T47D (cell line): ENCODE results near the gene C1orf226.

Experiments
- DNase-seq, 2 experiments: peaks; one replicate each; pipeline versions ENCODE4 v3.0.0 to v3.0.0-alpha.2; 2011 to 2012; ENCODE audit warnings: low read depth in 1 of 2, low spot score in 1 of 2
- JUND ChIP-seq: IDR thresholded peaks from 2 replicates; pipeline ENCODE4 v1.6.1; 2012; ENCODE audit warnings: low read depth
- in situ Hi-C: cut with HindIII; loops from 2 replicates; pipeline ENCODE4 v1.10.0; 2016; ENCODE audit warnings: low sequenced_read_pairs, low pct_unique_long_range_greater_than_20kb

The C1orf226 gene

GRCh38 chr1:162390396-162391185 lies 9.1 kb downstream of the C1orf226 start:
- in situ Hi-C loops, result no loop called here
- DNase-seq, result no peak
- TF ChIP-seq JUND, result no peak

DNA sequence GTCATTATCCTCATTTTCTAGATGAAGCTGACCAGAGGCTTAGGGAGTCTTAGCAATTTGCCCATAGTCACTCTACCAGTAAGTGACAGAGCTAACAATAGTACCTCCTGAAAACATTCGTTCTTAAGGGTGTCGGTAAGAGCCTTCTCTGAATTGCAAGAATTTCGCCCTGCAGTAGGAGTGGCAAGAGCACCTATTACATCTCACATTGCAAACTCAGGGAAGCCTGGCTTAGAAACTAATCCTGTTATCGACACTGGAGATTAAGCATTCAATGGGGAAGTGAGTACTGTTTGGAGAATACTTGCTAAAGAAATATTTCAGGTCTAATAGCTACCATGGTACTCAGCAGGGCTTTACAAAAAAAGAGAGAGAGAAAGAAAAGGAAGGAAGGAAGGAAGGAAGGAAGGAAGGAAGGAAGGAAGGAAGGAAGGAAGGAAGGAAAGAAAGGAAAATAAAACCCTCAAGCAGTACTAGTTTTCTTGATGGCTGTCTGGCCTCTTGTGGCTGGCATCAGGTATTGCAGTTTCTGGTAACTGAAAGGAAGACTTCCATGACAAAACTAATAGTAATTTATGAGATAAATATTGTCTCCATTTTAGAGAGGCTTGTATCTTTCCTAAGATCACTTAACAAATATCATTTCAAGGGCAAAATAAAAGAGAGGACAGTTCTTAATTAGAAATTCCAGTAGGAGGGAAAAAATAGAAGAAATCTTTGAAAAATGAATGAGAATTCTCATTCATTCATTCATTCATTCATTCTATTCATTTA lies 10.4 kb downstream of the C1orf226 start:
- in situ Hi-C loops, result no loop called here
- TF ChIP-seq JUND, result no peak
- peak; percentile 46 to 68 for DNase-seq

- no peak for DNase-seq
- no peak for TF ChIP-seq JUND
- in situ Hi-C loops, result no loop called here
Observed at GRCh38 chr1:162396201-162396906, 14.8 kb downstream of the C1orf226 start.

GRCh38 chr1:162397039-162397448 lies 15.5 kb downstream of the C1orf226 start:
- no peak for TF ChIP-seq JUND
- no peak for DNase-seq
- in situ Hi-C loops, result no loop called here

DNA sequence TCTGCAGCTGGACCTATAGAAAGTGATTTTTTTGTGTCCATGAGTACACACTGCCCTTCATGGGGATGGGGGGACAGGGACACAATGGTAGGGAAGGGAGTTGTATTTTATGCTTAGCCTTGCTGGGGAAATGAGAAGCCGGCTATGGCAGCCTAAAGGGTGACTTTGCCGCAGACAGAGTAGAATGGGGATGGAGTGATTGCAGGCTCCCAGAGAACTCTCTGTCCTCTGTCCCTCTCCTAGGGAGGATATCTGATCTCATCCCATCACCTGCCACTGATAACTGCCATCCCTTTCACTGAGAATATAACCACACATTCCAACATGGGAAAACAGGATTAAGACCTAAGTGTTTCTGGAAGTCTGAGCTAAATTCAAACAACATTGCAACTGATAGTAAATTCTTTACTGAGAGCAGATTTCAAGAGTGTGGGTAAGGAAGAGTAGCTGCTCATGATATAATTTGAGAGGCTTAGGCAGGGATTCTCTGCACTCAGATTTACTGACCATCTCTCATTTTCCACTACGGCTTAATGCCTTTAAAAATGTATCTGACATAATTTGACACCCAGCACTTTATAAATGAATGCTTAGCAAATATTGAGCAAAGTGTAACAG lies 16.5 kb downstream of the C1orf226 start:
- TF ChIP-seq JUND, result no peak
- in situ Hi-C loops, result no loop called here
- DNase-seq, result no peak

DNA sequence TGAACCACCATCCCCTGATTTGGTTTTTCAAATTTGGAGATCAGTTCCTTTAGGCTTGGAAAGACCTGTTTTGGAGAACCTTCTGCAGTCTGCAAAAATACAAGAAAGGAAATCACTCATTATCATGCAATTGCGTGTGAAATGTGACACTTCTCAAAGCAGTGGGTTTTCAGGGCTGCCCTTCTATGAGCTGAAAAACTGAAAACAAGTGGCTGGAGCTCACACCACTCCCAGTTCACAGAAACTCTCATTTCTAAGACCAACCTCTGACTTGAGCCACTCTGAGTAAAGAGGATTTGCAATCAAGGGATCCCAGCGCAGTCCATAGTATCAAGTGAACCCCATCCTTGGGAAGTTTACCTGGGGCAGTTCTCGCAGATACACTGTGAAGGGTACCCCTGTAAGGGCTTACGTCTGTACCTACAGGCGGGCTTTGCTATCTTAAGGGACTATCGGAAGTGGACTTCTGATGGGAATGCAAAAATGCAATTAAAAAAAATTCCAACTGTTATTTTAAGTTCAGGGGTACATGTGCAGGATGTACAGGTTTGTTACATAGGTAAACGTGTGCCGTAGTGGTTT lies 17.6 kb downstream of the C1orf226 start:
- in situ Hi-C loops, result no loop called here
- DNase-seq, result no peak

DNA sequence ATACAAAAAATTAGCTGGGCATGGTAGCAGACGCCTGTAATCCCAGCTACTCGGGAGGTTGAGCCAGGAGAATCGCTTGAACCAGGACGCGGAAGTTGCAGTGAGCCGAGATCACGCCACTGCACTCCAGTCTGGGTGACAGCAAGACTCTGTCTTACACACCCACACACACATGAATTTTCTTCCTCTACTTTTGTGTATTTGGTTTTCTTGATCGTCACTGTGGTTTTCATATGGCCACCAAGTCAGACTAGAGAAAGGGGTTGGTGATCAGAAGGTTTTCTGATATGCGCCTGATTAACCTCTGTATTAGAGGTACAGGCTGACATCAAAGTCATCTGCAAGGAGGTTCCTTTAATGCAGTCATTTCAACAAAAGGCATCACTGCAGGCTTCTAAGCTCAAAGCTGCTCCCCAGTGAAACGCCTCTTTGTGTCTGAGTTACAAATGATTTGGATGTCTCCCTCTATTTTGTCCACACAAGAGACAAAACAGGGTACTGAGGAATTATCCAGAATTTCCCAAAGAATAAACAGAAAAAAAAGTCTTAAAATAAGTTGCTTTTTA lies 19.3 kb downstream of the C1orf226 start:
- TF ChIP-seq JUND, result no peak
- no peak for DNase-seq
- in situ Hi-C loops, result no loop called here

More for the DNA sequence above, 17.6 kb downstream of the C1orf226 start:
- no peak for TF ChIP-seq JUND

GRCh38 chr1:162404550-162405160 lies 23.1 kb downstream of the C1orf226 start:
- in situ Hi-C loops, result no loop called here
- no peak for DNase-seq
- TF ChIP-seq JUND, result no peak

GRCh38 chr1:162405800-162406199 lies 24.3 kb downstream of the C1orf226 start:
- TF ChIP-seq JUND, result no peak
- in situ Hi-C loops, result no loop called here
- no peak for DNase-seq

GRCh38 chr1:162406811-162407210 lies 25.3 kb downstream of the C1orf226 start:
- no peak for DNase-seq
- in situ Hi-C loops, result no loop called here
- no peak for TF ChIP-seq JUND

- TF ChIP-seq JUND, result no peak
- in situ Hi-C loops, result no loop called here
- no peak for DNase-seq
Observed at GRCh38 chr1:162407539-162407938, 26.0 kb downstream of the C1orf226 start.

DNA sequence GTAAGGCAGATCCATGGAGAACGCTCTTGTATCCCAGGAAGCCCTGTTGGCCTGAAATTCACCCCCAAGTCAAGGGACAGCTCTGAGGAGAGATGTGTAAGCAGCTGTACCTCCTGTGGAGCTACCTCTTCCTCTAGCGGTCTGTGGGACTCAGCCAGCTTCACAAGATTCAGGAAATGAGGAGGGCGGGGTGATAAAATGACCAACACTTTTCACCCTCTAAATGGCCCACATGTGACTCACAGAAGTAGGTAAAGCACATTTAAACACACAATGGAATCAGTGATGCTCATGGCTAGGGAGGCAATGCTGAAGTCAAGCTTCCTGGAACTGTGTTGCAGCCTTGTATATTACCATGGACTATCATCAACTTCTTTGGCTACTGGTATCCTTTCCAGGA lies 30.5 kb downstream of the C1orf226 start, which contains the start of gene SH2D1B:
Gene SH2D1B (minus strand): TSS at position 135 of the 400 bp plus-strand sequence. CDS start 120 bp downstream, at position 15.
- TF ChIP-seq JUND, result no peak
- DNase-seq, result no peak
- in situ Hi-C loops, result no loop called here
